Fibroblast of skin of abdomen (primary cell): ENCODE measurements around the gene ZMYND8.
"Not testable (repeated sequence)": the region's sequence is repeated elsewhere in the genome, so short reads cannot be mapped to it uniquely, and the experiment has no call there.

Source experiments
- DNase-seq: peaks from one replicate; pipeline ENCODE4 v3.0.0-alpha.2; 2013

The ZMYND8 gene

DNA sequence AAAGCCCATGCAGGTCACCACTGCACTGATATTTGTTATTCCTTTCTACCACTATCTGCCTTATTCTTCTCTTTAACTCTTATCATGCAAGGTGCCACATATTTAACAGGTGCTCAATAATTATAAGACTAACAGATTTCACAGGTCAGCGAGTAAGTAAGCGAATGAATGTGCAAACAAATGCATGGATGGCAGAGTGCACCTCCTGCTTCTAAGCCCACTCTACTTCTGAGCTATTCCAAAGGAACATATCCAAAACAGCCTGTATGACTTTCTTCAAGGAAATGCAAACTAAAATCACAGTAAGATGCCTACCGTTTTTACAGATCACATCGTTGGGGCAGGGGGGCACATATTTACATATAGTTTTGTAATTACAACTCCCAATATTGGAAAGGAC, 71.3 kb downstream of the ZMYND8 start:
- no peak for DNase-seq

- no peak for DNase-seq
These were observed 72.1 kb downstream of the ZMYND8 start for GRCh38 chr20:47284373-47284772.

GRCh38 chr20:47283411-47283810, 73.1 kb downstream of the ZMYND8 start:
- DNase-seq = no peak

DNA sequence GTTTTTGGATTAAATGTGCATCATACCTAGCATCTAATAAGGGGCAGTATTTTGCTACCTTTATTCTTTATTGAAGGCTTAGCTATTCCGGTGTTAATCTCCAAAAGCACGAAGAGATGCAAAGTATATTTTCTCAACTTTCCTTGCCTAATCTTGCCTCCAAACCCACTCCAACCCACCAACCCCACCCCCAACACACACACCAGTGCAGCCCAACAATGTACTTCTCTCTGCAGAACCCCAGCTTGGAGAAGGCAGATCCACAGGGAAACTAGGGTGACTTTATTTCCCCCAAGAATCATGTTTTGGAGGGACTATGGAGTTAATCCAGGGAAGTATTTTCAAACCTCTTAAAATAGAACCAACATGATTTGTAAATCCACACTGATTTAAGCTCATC, 73.6 kb downstream of the ZMYND8 start:
- DNase-seq = no peak

DNA sequence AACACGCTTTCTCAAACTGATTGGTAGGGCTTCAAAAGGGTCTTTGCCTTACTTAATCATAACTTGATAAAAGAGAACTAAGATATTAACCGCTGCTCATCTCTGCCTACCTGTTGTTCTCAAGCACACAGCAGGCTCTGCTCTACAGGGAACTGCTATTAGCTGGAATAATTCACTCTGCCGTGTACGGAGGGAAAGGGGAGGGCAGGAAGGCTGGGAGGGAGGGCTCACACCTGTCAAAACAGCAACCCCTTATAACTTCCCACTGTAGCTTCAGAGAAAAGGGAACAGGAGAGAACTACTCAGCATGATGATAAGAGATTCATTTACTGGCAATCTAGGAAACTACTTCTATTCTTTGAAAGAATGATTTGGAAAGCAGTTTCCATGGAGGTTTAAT, 75.1 kb downstream of the ZMYND8 start:
- no peak for DNase-seq

- no peak for DNase-seq
These were observed 75.8 kb downstream of the ZMYND8 start for GRCh38 chr20:47280668-47281067.

- no peak for DNase-seq
These were observed 76.3 kb downstream of the ZMYND8 start for GRCh38 chr20:47280228-47280627.

DNA sequence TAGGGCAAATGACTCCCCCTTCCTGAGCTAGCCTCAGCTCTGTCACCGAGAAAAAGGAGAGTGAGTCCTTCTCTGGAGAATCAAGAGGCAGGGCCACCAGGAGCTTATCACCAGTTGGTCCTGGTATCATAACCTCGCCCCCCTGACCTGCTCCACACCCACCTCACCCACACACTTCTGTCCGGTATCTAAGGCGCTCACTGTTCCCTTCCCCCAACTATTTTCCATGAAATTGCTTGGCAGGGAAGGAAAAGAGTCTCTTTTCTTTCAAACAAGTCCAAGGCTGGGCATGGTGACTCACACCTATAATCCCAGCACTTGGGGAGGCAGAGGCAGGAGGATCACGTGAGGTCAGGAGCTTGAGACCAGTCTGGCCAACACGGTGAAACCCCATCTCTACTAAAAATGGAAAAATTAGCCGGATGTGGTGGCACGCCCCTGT, 77.6 kb downstream of the ZMYND8 start:
- no peak for DNase-seq

GRCh38 chr20:47277535-47277872, 79.0 kb downstream of the ZMYND8 start:
- DNase-seq = not testable (repeated sequence)

- peak; percentile 87 for DNase-seq
These were observed 79.5 kb downstream of the ZMYND8 start for GRCh38 chr20:47276851-47277534.

DNA sequence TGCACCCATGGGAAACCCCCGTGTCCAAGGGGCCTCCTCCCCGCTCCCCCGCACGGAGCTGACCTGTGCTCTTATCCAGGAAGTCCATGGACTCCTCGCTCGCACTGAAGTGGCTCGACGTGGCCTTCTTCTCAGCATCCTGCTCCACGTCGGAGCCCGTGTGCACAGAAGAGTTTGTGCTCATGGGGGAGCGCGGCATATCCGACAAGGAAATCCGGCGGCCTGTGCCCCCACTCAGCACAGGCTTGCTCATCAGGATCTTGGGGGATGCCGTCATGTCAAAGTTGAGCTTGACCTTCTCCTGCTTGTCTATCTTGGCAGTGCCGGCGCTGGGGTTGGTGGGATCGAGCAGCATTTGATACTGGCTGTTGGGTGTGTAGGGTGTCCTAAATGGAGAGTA, 80.2 kb downstream of the ZMYND8 start:
- no peak for DNase-seq

- no peak for DNase-seq
These were observed 81.0 kb downstream of the ZMYND8 start for GRCh38 chr20:47275548-47275947.

GRCh38 chr20:47274401-47275108, 81.9 kb downstream of the ZMYND8 start:
- peak; percentile 95 for DNase-seq

- peak; percentile 63 for DNase-seq
These were observed 82.8 kb downstream of the ZMYND8 start for GRCh38 chr20:47273591-47274235.

DNA sequence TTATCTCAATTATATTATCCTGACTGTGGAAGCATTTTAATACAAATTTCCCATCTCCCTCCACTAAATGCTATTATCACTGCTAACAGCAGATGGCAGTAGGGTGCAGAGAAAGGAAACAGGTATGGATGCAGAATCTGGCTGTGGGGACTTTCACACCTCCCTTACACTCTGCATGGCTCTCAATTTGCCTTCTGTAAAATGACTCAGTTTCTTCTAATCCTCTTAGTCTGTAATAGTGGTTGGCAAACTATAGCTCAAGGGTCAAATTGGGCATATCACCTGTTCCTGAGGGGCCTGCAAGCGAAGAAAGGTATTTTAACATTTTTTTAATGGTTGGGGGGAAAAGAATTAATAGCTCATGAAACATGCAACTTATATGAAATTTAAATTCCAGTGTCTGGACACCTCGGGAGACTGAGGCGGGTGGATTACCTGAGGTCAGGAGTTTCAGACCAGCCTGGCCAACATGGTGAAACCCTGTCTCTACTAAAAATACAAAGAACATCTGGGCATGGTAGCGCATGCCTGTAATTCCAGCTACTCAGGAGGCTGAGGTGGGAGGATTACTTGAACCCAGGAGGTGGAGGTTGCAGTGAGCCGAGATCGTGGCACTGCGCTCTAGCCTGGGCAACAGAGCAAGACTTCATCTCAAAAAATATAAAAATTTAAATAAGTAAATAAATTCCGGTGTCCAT, 83.5 kb downstream of the ZMYND8 start:
- DNase-seq = peak; percentile 72

DNA sequence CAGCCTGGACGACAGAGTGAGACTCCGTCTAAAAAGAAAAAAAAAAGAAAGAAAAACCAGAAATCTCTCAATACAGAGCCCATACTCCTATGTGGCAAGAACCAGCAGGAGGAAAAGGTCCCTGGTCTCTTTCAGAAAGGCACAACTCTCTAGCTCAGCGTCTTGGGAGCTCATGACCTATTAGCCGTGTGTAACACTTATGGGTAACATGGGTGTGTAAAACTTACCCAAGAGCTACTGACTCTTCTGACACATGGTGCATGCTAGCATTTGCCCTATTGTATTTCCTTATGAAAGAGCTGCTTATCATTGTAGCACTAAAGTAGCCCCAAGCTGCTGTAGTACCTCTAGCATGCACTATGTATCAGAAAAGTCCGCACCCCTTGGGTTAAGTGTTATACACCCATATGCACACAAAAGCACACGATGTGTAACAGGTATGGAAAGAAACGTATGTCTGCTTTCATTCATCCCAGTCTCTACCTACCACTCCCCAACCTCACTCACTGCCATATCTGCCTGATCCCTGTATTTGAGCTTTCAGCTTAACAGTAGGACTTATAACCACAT, 85.4 kb downstream of the ZMYND8 start:
- DNase-seq = no peak

DNA sequence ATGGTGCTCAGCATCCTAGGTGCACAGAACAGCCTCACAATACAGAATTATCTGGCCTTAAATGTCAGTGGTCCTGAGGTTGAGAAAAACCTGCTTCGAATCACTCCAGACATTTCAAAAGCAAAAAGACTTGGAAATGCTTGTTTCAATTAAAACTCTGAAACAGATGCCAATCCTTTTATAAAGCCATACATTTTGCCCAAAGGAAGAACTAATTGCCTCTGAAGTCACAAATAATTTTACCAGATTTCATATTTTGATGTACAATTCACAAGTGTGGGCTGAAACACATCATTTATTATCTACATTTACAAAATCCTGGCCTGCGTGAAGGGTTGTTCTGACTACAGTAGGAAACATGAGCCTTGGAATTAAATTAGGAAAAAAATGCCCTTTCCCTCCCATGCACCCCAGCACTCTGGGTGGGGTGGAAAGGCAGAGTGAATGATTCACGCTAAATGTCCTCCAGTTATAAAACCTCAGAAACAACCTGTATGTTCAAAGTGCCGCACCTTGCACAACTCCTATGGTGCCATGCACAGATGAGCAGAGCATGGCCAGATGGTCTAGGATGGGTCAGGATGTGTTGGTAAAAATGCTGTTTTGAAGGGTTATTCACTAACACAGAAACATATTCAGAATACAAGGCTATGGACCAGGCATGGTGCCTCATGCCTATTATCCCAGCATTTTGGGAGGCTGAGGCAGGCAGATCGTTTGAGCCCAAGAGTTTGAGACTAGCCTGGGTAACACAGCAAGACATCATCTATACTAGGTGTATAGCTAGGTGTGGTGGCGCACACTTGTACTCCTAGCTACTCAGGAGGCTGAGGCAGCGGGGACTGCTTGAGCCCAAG, 87.0 kb downstream of the ZMYND8 start:
- no peak for DNase-seq

- DNase-seq = no peak
These were observed 88.9 kb downstream of the ZMYND8 start for GRCh38 chr20:47267621-47268020.

GRCh38 chr20:47266847-47267515, 89.5 kb downstream of the ZMYND8 start:
- DNase-seq = no peak

GRCh38 chr20:47265984-47266383, 90.5 kb downstream of the ZMYND8 start:
- no peak for DNase-seq

- no peak for DNase-seq
These were observed 91.3 kb downstream of the ZMYND8 start for GRCh38 chr20:47265214-47265613.
